T-helper 2 cell treated with Interferon-gamma antibody and Interleukin-4, amounts not matched to agents 5 μg/mL and 100 μg/mL, for 36 hours (primary cell): ENCODE results near the gene RTL10.

Experiments
- DNase-seq: peaks from one replicate; pipeline ENCODE4 v3.0.0; 2021; ENCODE audit warnings: low spot score
- H3K27ac Mint-ChIP-seq: one replicate; pipeline ENCODE4 v1.8.0; 2021; ENCODE audit warnings: mild to moderate bottlenecking, mixed read lengths
- H3K27me3 Mint-ChIP-seq: one replicate; pipeline ENCODE4 v1.8.0; 2021; ENCODE audit warnings: low read depth, mixed read lengths
- H3K36me3 Mint-ChIP-seq: one replicate; pipeline ENCODE4 v1.8.0; 2021; ENCODE audit warnings: low read depth, mixed read lengths
- H3K4me1 Mint-ChIP-seq: one replicate; pipeline ENCODE4 v1.8.0; 2021; ENCODE audit warnings: low read depth, mixed read lengths
- H3K4me3 Mint-ChIP-seq: one replicate; pipeline ENCODE4 v1.8.0; 2022; ENCODE audit warnings: mild to moderate bottlenecking, moderate library complexity, mixed read lengths
- H3K9me3 Mint-ChIP-seq: one replicate; pipeline ENCODE4 v1.8.0; 2021; ENCODE audit warnings: mixed read lengths

RTL10 gene

GRCh38 chr22:19852177-19852781, 2.4 kb downstream of the RTL10 start:
- no peak overlapping the region for H3K27ac Mint-ChIP-seq

DNA sequence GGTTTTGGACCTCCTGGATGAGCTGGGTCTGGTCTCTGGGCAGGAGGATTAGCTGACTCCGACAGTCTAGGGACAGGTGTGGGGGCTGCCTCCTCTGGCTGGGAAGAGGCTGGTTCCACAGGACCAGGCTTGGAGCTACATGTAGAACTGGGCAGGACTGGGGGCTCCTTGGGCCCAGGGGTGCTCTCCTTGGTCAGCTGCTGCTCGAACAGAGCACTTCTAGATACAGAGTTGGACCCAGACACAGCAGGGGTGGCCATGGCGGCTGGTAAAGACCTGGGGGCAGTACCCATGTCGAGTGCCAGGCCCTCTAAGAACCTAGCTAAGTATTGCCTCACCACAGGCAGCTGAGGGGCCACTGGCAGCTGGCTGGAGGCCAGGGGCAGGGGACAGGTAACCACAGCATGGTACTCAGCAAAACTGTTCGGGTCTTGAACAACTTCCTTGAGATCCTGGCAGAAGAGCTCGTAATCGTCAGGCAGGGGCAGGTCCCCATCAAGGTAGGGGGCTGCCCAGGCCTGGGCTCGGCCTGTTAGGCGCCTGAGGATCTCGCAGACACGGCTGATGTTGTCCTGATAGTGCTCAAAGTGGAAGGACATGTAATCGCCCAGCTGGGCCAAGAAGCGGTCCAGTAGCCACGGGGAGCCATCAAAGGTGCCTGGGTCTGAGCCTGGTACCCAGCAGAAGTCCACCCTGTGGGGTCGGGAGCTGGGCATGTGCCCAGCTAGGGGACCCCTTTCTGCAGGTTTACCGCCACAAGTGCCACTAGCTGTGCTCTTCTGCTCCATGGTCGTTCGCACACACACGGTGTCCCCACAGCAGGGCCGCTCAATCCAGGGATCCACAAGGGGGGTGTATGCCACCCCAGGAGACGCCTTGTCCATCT, 3.1 kb downstream of the RTL10 start:
- no peaks in the 10 kb centered on the region for H3K27me3 Mint-ChIP-seq
- no peaks in the 10 kb centered on the region for H3K9me3 Mint-ChIP-seq
- H3K4me3 Mint-ChIP-seq = peak overlapping the region; percentile 28
- no peak overlapping the region for H3K27ac Mint-ChIP-seq
- no peak for DNase-seq
- peaks cover 28% of the 10 kb centered on the region for H3K36me3 Mint-ChIP-seq
- peaks cover 17% of the 10 kb centered on the region for H3K4me1 Mint-ChIP-seq

More at GRCh38 chr22:19852177-19852781, 2.4 kb downstream of the RTL10 start:
- Mint-ChIP-seq H3K9me3 (no peaks in the 10 kb centered on the region), H3K27me3 (no peaks in the 10 kb centered on the region), H3K4me3 (peak overlapping the region; percentile 97), H3K36me3 (peaks cover 27% of the 10 kb centered on the region), H3K4me1 (peaks cover 22% of the 10 kb centered on the region)
- no peak for DNase-seq

GRCh38 chr22:19850763-19851109, 3.9 kb downstream of the RTL10 start:
- Mint-ChIP-seq H3K27me3 (no peaks in the 10 kb centered on the region), H3K4me1 (peaks cover 17% of the 10 kb centered on the region), H3K36me3 (peaks cover 28% of the 10 kb centered on the region), H3K4me3 (no peak overlapping the region), H3K27ac (no peak overlapping the region), H3K9me3 (no peaks in the 10 kb centered on the region)
- DNase-seq = no peak

DNA sequence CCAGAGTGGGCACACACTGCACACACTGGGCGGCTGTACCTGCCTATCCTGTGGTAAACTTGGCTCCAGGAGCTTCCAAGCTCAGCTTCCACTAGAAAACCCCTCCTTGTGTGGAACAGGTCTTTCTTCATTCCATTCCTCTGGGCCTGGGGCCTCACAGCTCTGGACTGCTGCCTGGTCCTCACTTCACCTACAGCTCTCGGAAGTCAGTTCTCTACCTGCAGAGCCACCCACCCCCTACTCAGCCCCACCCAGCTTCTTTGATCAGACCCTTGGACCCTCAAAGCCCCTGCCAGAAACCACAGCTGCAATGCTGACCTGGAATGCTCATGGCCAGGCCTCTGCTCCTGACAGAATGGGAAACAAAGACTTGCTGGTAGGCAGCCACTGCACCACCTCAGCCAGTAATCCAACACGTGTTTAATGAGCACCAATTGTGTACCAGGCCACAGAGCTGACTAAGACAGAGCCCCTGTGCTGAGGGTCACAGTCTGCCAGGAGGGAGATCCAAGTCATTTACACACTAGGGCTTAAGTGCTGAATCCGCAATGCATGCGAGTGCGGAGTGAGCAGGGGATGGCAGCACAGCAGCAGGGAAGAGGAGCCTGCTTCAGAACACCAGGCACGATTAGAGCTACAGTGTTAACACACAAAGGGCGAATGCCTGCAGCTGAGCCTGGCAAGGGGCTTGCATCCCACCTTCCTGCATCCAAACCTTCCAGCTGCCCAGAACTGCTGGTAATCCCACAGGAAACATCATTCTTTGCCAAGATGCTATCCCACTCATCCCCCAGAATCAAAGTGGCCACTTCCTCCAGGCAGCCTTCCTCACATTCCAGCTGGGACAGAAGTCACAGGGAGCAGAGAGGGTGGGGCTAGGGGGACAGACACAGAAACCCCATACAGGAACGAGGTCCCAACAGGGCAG, 4.6 kb downstream of the RTL10 start:
- Mint-ChIP-seq H3K4me1 (peaks cover 17% of the 10 kb centered on the region), H3K9me3 (no peaks in the 10 kb centered on the region), H3K36me3 (peaks cover 28% of the 10 kb centered on the region), H3K27ac (no peak overlapping the region), H3K27me3 (no peaks in the 10 kb centered on the region), H3K4me3 (no peak overlapping the region)
- DNase-seq = no peak

GRCh38 chr22:19848298-19849224, 6.1 kb downstream of the RTL10 start:
- peaks cover 17% of the 10 kb centered on the region for H3K4me1 Mint-ChIP-seq

DNA sequence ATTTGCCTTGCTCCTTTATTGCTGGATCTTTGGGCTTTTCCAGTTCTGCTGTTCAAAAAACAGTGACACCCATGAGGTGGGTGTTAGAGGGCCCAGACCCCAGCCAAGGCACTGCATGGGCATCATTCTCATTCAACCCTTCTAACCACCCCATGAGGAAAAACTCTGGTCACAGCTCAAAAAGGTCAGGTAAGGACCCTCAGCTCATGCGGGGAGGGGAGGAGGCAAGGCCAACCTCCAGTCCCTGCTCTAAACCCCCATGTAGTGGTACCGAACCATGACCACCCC, 7.4 kb downstream of the RTL10 start:
- H3K27ac Mint-ChIP-seq = no peak overlapping the region
- H3K4me1 Mint-ChIP-seq = peaks cover 7% of the 10 kb centered on the region

More at GRCh38 chr22:19848298-19849224, 6.1 kb downstream of the RTL10 start:
- Mint-ChIP-seq H3K27me3 (no peaks in the 10 kb centered on the region), H3K9me3 (no peaks in the 10 kb centered on the region), H3K36me3 (peaks cover 26% of the 10 kb centered on the region), H3K4me3 (no peak overlapping the region), H3K27ac (no peak overlapping the region)
- no peak for DNase-seq

GRCh38 chr22:19846620-19847344, 7.9 kb downstream of the RTL10 start:
- DNase-seq = no peak
- Mint-ChIP-seq H3K27ac (no peak overlapping the region), H3K9me3 (no peaks in the 10 kb centered on the region), H3K27me3 (no peaks in the 10 kb centered on the region), H3K36me3 (peaks cover 22% of the 10 kb centered on the region), H3K4me1 (peaks cover 5% of the 10 kb centered on the region), H3K4me3 (no peak overlapping the region)

More for the DNA sequence above, 7.4 kb downstream of the RTL10 start:
- peaks cover 26% of the 10 kb centered on the region for H3K36me3 Mint-ChIP-seq
- H3K9me3 Mint-ChIP-seq = no peaks in the 10 kb centered on the region
- DNase-seq = no peak
- no peak overlapping the region for H3K4me3 Mint-ChIP-seq
- H3K27me3 Mint-ChIP-seq = no peaks in the 10 kb centered on the region

- peaks cover 15% of the 10 kb centered on the region for H3K36me3 Mint-ChIP-seq
- no peak for DNase-seq
- H3K27ac Mint-ChIP-seq = no peak overlapping the region
- no peak overlapping the region for H3K4me3 Mint-ChIP-seq
- H3K9me3 Mint-ChIP-seq = no peaks in the 10 kb centered on the region
- H3K4me1 Mint-ChIP-seq = peaks cover 5% of the 10 kb centered on the region
- no peaks in the 10 kb centered on the region for H3K27me3 Mint-ChIP-seq
Measured at GRCh38 chr22:19845054-19845722, 9.5 kb downstream of the RTL10 start.

- Mint-ChIP-seq H3K4me1 (peaks cover 5% of the 10 kb centered on the region), H3K27me3 (no peaks in the 10 kb centered on the region), H3K36me3 (peaks cover 10% of the 10 kb centered on the region), H3K4me3 (no peak overlapping the region), H3K27ac (peak overlapping the region; percentile 52), H3K9me3 (no peaks in the 10 kb centered on the region)
- DNase-seq = no peak
Measured at GRCh38 chr22:19844377-19845053, 10.2 kb downstream of the RTL10 start.

- no peaks in the 10 kb centered on the region for H3K9me3 Mint-ChIP-seq
- peak overlapping the region; percentile 52 for H3K27ac Mint-ChIP-seq
- H3K4me3 Mint-ChIP-seq = no peak overlapping the region
- H3K27me3 Mint-ChIP-seq = no peaks in the 10 kb centered on the region
- peaks cover 5% of the 10 kb centered on the region for H3K4me1 Mint-ChIP-seq
- DNase-seq = no peak
- H3K36me3 Mint-ChIP-seq = peaks cover 10% of the 10 kb centered on the region
Measured at GRCh38 chr22:19843857-19844376, 10.8 kb downstream of the RTL10 start.

GRCh38 chr22:19843107-19843856, 11.4 kb downstream of the RTL10 start:
- Mint-ChIP-seq H3K4me3 (no peak overlapping the region), H3K9me3 (no peaks in the 10 kb centered on the region), H3K4me1 (peaks cover 5% of the 10 kb centered on the region), H3K27me3 (no peaks in the 10 kb centered on the region), H3K36me3 (peaks cover 7% of the 10 kb centered on the region), H3K27ac (no peak overlapping the region)
- DNase-seq = no peak
